Spinal cord (tissue), 10 donors: ENCODE data around the gene TTBK2. TPM values are rescaled to one million over a fixed set of nuclear protein-coding genes. Genes with fewer than 3 reads are reported as not detected.

Source experiments
- DNase-seq, 6 donors: peaks; one replicate each; pipeline versions ENCODE4 v3.0.0 to v3.0.0-alpha.2; 2013 to 2015; ENCODE audit warnings: low spot score in 6 of 6, low read depth in 4 of 6
- H3K27ac ChIP-seq: one replicate; pipeline ENCODE4 v1.5.1; 2013; ENCODE audit warnings: low read depth, low read length, control low read depth
- H3K27me3 ChIP-seq: one replicate; pipeline ENCODE4 v1.6.1; 2013; ENCODE audit warnings: low read length; ENCODE audit not compliant: control insufficient read depth, insufficient read depth
- H3K36me3 ChIP-seq: one replicate; pipeline ENCODE4 v1.6.1; 2013; ENCODE audit warnings: low read length; ENCODE audit not compliant: control insufficient read depth, insufficient read depth
- H3K4me1 ChIP-seq: one replicate; pipeline ENCODE4 v1.6.1; 2013; ENCODE audit warnings: low read length; ENCODE audit not compliant: control insufficient read depth, insufficient read depth
- H3K4me3 ChIP-seq: one replicate; pipeline ENCODE4 v1.5.1; 2013; ENCODE audit warnings: low read depth, low read length, control low read depth
- H3K9me3 ChIP-seq: one replicate; pipeline ENCODE4 v1.6.1; 2013; ENCODE audit warnings: low read length; ENCODE audit not compliant: control insufficient read depth, insufficient read depth
- WGBS: methylation state at CpG from one replicate; pipeline ENCODE4 v1.1.5; 2013; ENCODE audit warnings: missing lambda C conversion rate; ENCODE audit not compliant: insufficient coverage; 5-methylcytosine and 5-hydroxymethylcytosine counted together
- polyA plus RNA-seq, 2 donors: library from polyadenylated mRNA; unstranded; fragments of 120-200 nt; gene quantifications; one replicate each; pipeline ENCODE4 v1.2.1, GENCODE V29; 2013; ENCODE audit not compliant: insufficient read length in 2 of 2
- total RNA-seq, 2 donors: library from RNA; depleted of rRNA in 1 of 2; stranded (reverse); fragments of 120-200 nt in 1 of 2; fragments of >200 nt in 1 of 2; gene quantifications; one replicate each; pipeline versions ENCODE4 v1.2.3 to v1.2.4, GENCODE V29; 2013 to 2014
- donor health status: healthy.

The TTBK2 gene
- total and polyA plus RNA-seq, 4 donors = 22.2 to 64.4 (median 27.4) TPM

DNA sequence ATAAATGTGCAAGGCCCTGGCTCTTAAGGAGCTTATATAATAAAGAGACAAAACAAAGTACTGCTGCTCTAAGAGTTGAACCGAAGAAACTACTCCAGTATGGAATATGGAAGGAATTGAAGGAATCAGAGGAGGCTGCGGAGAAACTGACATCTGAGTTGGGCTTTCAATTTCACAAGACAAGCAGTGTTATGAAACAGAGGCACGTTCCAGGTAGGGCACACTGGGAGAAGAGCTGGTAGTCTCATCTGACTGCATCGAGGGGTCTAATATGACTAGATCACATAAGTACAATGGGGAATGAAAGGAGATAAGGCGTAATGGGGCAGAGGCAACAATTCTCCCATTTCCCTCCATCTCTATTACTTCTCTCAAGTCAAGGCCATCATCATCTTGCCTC, 115.3 kb downstream of the TTBK2 start:
- H3K4me3 ChIP-seq = no peak overlapping the region
- no peak for DNase-seq
- WGBS = no CpG with 5 or more reads among the region's 5 CpGs
- no peaks in the 10 kb centered on the region for H3K9me3 ChIP-seq
- peaks cover 24% of the 10 kb centered on the region for H3K36me3 ChIP-seq
- no peaks in the 10 kb centered on the region for H3K27me3 ChIP-seq
- no peaks in the 10 kb centered on the region for H3K4me1 ChIP-seq
- H3K27ac ChIP-seq = no peak overlapping the region

GRCh38 chr15:42804739-42805138, 115.8 kb downstream of the TTBK2 start:
- no peak for DNase-seq
- Histone ChIP-seq H3K27me3 (no peaks in the 10 kb centered on the region), H3K4me3 (no peak overlapping the region), H3K9me3 (no peaks in the 10 kb centered on the region), H3K27ac (no peak overlapping the region), H3K36me3 (peaks cover 24% of the 10 kb centered on the region), H3K4me1 (no peaks in the 10 kb centered on the region)
- WGBS = no CpG with 5 or more reads among the region's 3 CpGs

- no peak for DNase-seq
- Histone ChIP-seq H3K4me1 (no peaks in the 10 kb centered on the region), H3K4me3 (no peak overlapping the region), H3K9me3 (no peaks in the 10 kb centered on the region), H3K27me3 (no peaks in the 10 kb centered on the region), H3K27ac (no peak overlapping the region), H3K36me3 (peaks cover 24% of the 10 kb centered on the region)
- no CpG with 5 or more reads among the region's 4 CpGs for WGBS
Observed at GRCh38 chr15:42803436-42803835, 117.1 kb downstream of the TTBK2 start.

GRCh38 chr15:42802168-42802567, 118.4 kb downstream of the TTBK2 start:
- H3K9me3 ChIP-seq = no peaks in the 10 kb centered on the region
- H3K4me1 ChIP-seq = no peaks in the 10 kb centered on the region
- peaks cover 24% of the 10 kb centered on the region for H3K36me3 ChIP-seq
- H3K4me3 ChIP-seq = no peak overlapping the region
- 96% methylated on average over 7 of the region's 8 CpGs for WGBS
- DNase-seq = no peak
- H3K27ac ChIP-seq = no peak overlapping the region
- no peaks in the 10 kb centered on the region for H3K27me3 ChIP-seq

- 87% methylated on average over 21 of the region's 22 CpGs for WGBS
- no peaks in the 10 kb centered on the region for H3K4me1 ChIP-seq
- DNase-seq = no peak
- no peak overlapping the region for H3K27ac ChIP-seq
- no peaks in the 10 kb centered on the region for H3K27me3 ChIP-seq
- H3K4me3 ChIP-seq = no peak overlapping the region
- peaks cover 26% of the 10 kb centered on the region for H3K36me3 ChIP-seq
- H3K9me3 ChIP-seq = no peaks in the 10 kb centered on the region
Observed at GRCh38 chr15:42800731-42801474, 119.7 kb downstream of the TTBK2 start.

DNA sequence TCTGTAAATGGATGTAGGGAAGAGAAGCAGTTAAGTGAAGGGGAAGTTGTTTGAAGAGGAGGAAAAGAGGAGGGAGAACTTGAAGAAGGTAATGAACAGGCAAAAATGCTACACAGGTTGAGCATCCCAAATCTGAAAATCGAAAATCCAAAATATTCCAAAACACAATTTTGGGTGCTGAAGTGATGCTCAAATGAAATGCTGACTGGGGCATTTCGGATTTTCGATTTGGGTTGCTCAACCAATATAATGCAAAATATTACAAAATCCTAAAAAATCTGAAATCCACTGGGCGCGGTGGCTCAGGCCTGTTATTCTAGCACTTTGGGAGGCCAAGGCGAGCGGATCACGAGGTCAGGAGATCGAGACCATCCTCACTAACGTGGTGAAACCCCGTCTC, 121.8 kb downstream of the TTBK2 start:
- Histone ChIP-seq H3K4me1 (no peaks in the 10 kb centered on the region), H3K27me3 (no peaks in the 10 kb centered on the region), H3K36me3 (peaks cover 27% of the 10 kb centered on the region), H3K9me3 (no peaks in the 10 kb centered on the region), H3K27ac (no peak overlapping the region), H3K4me3 (no peak overlapping the region)
- no peak for DNase-seq
- 100% methylated on average over 8 of the region's 11 CpGs for WGBS

DNA sequence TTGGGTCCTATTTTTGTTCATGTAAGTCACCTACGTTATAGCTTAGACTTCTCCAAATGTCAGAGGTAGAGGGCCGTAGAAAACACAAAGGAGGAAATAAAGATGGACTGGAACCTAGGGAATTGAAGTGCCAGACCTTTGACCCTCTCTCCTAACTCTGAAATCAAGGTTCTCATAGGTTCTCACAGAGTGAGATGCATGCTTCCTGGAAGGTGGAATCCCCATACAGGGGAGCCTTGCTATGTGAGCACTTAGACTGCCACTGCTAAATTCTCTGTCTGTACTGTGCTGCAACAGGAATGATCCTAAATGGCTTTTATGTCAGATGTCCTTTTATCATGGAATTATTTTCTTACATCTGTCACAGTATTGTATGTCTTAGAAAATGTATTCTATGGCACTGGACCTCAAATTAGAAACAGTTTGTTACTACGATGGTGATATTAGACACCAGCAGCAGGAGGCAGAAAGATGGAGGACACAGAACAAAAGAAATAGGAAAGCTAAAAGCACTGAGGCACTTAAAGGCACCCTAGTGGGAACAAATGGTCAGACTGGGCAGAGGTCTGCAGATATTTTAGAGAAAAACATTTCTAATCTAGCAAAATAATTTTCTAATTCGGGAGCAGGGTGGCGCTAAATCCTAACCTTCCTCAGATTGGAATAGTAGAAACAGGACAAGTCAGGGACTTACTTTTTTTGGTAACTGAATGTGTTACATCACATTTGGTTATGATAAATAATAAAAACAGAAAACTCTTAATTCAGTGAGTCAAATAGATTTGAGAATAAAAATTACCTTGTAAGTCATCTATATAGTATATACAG, 123.4 kb downstream of the TTBK2 start:
- no peaks in the 10 kb centered on the region for H3K4me1 ChIP-seq
- H3K4me3 ChIP-seq = no peak overlapping the region
- H3K27me3 ChIP-seq = no peaks in the 10 kb centered on the region
- 61% methylated on average over 3 of the region's 5 CpGs for WGBS
- DNase-seq = peak in 1 of 6 donors; percentile 17
- peaks cover 23% of the 10 kb centered on the region for H3K36me3 ChIP-seq
- H3K27ac ChIP-seq = no peak overlapping the region
- H3K9me3 ChIP-seq = no peaks in the 10 kb centered on the region

- DNase-seq = no peak
- H3K27ac ChIP-seq = no peak overlapping the region
- H3K4me1 ChIP-seq = no peaks in the 10 kb centered on the region
- no peak overlapping the region for H3K4me3 ChIP-seq
- peaks cover 9% of the 10 kb centered on the region for H3K36me3 ChIP-seq
- no peaks in the 10 kb centered on the region for H3K9me3 ChIP-seq
- no peaks in the 10 kb centered on the region for H3K27me3 ChIP-seq
Observed at GRCh38 chr15:42788725-42789124, 131.9 kb downstream of the TTBK2 start.

DNA sequence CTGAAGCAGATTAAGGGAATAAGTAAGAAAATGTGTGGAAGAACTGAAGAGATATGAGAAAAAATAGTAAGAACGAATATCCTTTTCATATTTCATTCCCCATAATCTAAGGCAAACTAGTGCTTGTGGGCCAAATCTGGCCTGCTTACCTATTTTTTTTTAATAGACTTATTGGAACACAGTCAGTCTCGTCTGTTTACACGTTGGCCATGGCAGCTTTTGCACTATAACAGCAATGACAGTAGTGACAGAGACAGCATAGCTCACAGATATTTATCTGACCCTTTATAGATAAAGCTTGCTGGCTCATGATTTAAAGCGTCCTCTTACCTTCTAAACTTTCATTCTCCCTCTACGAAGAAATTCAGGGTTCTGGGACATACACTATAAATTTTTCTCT, 133.6 kb downstream of the TTBK2 start:
- Histone ChIP-seq H3K27ac (no peak overlapping the region), H3K9me3 (no peaks in the 10 kb centered on the region), H3K27me3 (no peaks in the 10 kb centered on the region), H3K4me1 (no peaks in the 10 kb centered on the region), H3K4me3 (no peak overlapping the region), H3K36me3 (peaks cover 9% of the 10 kb centered on the region)
- no peak for DNase-seq
- WGBS = 82% methylated on average over 2 of the region's 5 CpGs

- no peak overlapping the region for H3K4me3 ChIP-seq
- whole genome bisulfite sequencing = 57% methylated on average over 1 of the region's 2 CpGs
- H3K27ac ChIP-seq = no peak overlapping the region
- peaks cover 9% of the 10 kb centered on the region for H3K36me3 ChIP-seq
- H3K9me3 ChIP-seq = no peaks in the 10 kb centered on the region
- no peaks in the 10 kb centered on the region for H3K27me3 ChIP-seq
- H3K4me1 ChIP-seq = no peaks in the 10 kb centered on the region
- no peak for DNase-seq
Observed at GRCh38 chr15:42785569-42785968, 135.0 kb downstream of the TTBK2 start.
